KG1 (cell line): ENCODE data around the gene TICAM2.
"Not testable (repeated sequence)": the region's sequence is repeated elsewhere in the genome, so short reads cannot be mapped to it uniquely, and the experiment has no call there.

Experiments
- DNase-seq: peaks from one replicate; lab custom pipeline; 2025; lab: John Stamatoyannopoulos, UW

Gene TICAM2, protein sequence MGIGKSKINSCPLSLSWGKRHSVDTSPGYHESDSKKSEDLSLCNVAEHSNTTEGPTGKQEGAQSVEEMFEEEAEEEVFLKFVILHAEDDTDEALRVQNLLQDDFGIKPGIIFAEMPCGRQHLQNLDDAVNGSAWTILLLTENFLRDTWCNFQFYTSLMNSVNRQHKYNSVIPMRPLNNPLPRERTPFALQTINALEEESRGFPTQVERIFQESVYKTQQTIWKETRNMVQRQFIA

DNA sequence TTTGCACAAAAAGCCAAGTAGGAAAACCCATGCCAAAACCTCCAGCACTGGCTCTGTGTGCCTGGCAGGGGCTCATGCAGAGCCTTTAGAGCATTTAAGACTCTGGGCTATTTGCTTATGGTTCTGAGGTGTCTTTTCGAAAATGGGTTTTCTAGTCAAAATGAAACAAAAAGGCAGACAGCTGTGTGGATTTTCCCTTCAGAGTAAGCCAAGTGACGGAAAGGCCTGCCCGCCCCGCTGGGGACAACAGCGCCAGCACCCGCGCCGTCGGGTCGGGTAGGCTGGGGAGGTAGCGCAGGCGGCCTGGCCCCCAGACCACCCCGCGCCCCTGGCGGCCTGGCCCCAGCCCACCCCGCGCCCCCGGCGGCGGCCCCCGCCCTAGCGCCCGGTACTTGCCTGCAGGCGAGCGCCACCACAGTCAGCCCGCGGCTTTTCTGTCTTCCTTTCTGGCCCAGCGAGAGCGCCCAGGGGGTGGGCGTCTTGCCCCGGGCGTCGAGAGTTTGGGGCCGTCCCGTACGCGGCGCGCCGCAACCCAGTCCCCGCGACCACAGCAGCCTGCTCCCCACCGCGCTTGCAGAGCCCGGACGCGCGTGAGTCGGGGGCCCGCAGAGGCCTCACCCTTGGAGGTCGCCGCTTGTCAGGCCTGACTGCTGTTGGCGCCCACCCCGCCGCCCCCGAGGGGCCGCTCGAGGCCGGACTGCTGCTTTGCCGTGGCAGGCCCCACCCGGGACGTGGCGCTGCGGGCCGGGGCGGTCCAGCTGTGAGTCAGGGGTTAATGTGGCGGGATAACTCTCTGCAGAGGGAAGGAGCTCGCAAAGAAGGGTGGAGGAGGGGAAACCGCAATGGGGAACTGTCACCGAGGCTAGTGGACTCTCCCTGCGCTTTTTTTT lies at the start of gene TICAM2:
TICAM2 (minus strand) TSS at position 779 of the 890 bp plus-strand sequence. CDS start 21,223 bp downstream, outside the sequence.
- DNase-seq, result no peak

DNA sequence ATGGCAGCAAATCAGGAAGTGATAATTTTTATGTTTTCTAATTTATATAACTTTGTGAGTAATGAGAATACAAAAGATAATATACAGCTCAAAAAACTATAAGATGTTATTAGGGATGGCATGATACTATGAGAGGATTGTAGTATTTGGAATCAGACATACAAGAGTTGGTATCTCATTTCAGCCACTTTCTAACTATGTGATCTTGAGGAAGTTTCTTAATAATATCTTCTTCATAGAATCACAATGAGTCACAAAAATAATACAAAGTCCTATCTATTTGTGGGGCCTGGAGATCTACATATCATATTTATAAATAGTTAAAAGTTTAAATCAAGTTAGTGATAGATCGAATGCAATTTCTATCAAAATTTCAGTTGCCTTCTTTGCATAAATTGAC lies 47.3 kb upstream of the TICAM2 start:
- DNase-seq, result no peak

DNA sequence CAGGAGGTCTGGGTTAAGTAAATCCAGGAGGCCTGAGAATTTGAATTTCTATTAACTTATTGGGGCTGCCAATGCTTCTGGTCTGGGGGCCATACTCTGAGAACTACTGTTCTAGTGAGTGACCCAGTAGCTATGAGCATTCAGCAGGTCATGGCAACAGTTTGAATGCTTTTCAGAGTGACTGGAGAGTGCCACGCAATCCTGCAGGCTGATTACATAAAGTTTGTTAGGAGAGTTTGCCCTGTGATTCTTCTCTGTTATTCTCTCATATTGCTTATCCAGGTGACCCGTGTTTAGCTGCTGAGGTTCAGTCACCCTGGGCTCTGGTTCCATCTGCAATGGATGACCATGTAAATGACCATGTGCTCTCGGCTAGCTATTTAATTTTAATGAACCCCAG lies 45.8 kb upstream of the TICAM2 start:
- no peak for DNase-seq

DNA sequence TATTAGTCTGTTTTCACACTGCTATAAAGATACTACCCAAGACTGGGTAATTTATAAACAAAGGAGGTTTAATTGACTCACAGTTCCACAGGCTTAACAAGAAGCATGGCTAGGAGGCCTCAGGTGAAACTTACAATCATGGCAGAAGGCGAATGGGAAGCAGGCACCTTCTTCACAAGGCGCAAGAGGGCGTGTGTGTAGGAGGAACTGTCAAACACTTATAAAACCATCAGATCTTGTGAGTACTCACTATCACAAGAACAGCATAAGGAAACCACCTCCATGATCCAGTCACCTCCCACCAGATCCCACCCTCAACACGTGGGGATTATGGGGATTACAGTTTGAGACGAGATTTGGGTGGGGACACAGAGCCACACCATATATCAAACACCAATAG lies 43.1 kb upstream of the TICAM2 start:
- not testable (repeated sequence) for DNase-seq

DNA sequence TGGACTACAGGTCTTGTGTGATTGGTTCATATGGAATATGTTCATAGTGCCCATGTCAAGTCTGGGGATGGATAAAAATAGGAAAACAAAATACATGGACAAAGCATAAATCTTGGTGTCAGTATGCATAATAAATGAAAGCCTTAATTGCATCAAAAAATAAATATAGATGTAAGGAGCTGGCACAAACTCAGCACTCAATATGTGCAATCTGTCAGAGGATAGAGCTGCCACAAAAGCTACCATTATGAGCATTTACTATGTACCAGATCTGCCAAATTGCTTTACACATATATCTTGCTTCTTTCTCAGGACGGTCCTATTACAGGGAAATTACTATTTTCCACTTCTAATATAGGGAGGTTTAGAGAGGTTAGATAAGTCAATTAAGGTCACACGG lies 41.8 kb upstream of the TICAM2 start:
- no peak for DNase-seq

DNA sequence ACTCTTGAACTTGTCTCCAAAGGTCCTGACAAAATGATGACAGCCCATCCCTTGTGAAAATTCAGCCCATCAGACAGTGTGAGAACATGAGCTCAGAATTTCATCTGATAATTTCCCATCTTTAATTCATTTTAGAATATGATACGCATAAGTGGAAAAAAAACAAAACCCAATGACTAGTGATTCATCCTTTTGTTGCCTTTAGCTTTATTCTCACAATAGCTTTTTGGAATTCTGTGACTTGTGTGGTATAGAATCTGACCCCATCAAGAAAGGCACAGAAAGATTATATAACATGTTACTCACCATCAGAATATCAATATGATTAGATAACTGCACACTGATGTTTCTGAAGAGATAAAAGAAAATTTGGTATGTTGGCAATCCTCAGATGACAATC lies 39.7 kb upstream of the TICAM2 start:
- no peak for DNase-seq

DNA sequence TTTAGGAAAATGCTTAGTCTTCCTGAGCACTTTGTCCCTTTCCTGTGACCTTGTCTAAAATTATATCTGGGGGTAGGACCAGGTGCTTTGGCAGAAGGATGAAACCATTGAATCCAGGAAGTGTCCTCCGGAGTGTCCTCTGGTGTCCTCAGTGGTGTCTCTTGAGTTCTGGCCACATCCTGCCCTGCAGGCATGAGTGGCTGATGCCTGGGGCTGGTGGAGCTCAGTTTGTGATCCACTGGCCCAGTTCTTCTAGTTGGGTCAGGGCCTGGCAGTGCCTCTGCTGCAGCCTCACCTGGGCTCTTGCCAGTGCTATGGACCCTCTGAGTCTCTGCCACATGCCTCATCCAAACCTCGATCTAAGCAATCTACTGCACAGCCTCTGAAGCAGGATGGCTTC lies 38.0 kb upstream of the TICAM2 start:
- no peak for DNase-seq

DNA sequence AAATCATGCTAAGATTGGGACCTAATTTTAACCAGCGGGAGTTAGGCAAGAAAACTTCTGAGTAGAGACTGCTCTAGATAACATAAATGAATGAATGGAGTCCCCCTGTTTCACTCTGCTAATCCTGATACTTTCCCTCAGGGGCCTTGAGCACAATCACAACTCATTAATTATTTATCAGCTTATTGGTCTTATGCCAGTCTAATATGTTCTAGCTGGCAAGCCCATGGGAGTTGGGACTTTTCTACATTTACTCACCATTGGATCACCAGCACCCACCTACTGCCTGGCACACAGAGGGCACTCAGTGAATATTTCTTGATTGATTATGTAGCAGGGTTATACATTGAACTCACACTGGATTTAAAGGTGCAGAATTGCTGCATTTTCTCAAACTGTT lies 37.1 kb upstream of the TICAM2 start:
- DNase-seq, result no peak

DNA sequence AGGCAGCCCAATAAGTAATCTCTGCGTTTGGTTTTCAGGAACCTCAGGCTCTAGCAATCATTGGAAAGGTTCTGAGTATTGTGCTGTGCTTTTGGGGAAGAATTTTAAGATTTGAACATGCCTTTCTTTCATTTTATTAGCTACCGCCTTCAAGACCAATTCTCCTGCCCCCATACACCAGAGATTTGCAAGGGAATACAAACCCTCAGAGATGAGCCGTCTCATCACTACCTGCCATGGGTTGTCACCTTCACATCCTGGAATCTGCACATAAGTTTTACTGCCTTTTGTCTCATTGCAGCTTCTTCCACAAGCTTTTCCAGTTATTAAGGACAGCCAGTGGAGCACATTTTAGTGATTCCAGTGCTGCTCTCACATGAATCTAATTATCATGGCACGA lies 35.2 kb upstream of the TICAM2 start:
- no peak for DNase-seq

DNA sequence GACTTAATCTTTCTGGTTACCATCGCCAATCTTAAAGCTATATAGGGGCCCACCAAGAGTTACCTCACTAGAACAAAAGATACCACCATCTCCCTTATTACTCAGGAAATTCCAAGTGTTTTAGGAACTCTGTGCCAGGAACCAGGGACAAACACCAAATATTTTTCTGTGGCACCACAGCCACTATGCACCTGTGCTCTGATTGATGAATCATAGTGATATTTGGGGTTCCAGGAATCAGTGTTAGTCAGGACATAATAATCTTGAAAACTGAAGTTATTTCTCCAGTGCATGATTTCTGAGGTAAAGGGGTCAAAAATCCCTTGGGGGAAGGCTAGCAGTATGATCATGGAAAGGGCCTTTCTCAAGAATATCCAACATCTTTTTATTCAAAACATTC lies 33.7 kb upstream of the TICAM2 start:
- no peak for DNase-seq

DNA sequence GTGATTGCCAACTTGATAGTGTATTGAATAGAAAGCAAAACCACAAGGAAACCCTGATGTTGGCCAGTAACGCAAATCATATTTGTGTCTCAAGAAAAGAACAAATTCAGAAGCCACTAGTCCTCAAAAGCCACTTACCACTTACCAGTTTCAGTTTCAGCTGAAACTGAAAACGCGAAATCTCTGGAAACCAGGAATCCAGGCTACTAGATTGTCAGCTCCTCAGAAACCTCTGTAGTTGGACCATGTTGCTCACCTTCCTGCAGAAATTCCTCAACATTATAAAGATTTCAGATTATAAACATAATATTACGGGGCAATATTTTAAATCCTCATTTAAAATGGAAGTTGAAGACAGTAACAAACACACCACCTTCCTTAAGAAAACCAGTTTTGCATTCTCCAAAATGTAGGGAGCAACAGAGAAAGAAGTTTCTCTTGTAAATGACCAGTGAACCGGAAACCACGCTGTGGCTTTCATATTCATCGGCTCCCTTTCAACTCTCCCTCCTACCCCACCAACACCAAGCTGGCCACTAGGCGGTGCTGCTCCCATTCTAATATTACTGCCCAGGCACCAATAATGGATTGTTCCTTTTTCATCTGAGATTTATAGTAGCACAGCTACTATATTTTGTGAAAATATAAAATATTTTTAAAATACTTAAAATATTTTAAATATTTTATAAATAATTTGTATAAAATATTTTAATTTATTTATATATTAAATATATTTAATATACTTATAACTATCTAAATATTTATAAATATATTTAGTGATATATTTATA lies 32.3 kb upstream of the TICAM2 start:
- DNase-seq, result peak; percentile 42

DNA sequence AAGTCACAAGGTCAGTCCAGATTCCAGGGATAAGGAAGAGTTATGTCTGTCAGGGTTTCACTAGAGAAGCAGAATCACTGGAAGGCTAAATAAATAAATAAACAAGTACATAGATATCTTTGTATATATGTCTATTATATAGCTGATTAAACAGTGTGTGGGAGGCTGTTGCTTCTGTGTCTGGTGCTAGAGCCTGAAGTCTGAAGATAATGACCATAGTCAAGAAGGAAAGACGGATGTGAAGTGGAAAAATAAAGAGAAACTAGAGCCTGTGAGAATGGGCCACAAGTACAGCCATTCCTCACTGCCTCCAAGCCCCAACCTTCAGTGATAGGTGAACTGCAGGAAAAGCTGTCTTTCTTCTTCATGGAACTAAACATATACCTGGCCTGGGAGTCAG lies 27.6 kb upstream of the TICAM2 start:
- DNase-seq, result no peak

DNA sequence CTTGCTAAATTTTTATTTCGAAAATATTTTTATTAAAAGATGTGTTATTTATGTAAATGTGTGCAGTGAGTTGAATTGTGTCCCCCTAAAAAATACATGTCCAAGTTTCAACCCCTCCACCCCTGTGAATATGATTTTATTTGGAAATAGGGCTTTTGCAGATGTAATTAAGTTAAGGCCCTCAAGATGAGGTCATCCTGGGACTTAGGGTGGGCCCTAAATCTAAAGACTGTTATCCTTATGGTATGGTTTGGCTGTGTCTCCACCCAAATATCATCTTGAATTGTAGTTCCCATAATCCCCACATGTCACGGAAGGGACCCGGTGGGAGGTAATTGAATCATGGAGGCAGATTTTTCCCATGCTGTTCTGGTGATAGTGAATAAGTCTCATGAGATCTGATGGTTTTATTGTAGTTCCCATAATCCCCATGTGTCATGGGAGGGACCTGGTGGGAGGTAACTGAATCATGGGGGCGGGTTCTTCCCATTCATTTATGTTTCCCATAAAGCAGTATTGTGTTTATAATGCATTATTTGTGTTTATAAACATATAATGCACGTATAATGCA lies 25.1 kb upstream of the TICAM2 start:
- DNase-seq, result no peak

DNA sequence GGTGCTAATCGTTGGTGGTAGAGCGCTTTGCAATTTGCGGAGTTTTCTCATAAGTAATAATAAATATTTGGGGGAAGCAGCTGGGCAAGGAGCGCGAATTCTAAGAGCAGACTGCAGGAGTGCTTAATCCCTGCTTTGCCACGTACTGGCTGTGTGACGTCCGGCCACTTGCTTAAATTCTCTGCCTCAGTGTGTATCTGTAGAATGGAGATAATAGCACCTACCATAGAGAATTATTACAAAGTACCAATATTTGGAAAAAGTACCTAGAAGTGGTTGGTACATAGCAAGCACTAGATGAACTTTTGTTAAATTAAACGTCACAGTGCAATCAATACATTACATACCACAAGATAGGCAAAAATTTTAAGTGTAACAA lies 24.2 kb upstream of the TICAM2 start:
- no peak for DNase-seq

DNA sequence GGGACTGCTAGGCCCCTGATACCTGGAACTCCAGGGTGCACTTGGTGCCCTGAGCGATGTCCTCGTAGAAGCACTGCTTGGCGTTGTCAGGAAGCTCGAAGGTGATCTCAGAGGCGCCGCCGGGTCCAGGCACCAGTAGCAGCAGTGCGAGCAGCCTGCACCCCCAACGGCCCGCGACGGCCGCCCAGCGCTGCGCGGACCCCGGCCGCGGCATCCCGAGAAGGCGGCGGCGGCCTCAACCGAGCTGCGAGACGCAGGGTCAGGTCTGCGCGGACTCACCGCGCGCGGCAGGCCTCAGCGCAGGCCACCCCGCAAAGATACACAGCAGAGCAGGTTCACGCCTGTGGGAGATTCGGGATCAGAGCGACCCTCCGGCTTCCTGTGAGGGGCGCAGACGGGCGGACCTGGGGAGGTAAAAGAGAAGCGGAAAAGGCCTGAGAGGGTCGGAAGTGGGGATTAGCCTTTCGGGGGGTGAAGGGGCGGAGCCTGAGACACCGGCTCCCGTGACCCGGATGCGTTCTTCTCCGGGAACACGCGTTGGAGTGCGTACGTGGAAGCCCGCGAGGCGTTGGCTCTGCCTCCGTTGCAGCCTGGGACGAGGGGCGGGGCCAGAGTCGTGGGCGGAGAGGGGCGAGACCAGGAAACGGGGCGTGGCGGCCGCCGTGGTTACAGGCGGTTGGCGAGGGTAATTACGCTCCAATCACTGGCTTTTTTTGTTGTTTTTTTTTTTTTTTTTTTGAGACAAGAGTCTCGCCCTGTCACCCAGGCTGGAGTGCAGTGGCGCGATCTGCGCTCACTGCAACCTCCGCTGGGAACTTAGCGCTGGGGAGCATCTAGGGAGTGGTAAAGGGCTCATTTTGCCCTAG lies 23.5 kb upstream of the TICAM2 start, which contains the start of gene TMED7:
TMED7 (minus strand) TSS at position 458 of the 866 bp plus-strand sequence; CDS start at position 214, 244 bp downstream.
- peak; percentile 67 for DNase-seq

DNA sequence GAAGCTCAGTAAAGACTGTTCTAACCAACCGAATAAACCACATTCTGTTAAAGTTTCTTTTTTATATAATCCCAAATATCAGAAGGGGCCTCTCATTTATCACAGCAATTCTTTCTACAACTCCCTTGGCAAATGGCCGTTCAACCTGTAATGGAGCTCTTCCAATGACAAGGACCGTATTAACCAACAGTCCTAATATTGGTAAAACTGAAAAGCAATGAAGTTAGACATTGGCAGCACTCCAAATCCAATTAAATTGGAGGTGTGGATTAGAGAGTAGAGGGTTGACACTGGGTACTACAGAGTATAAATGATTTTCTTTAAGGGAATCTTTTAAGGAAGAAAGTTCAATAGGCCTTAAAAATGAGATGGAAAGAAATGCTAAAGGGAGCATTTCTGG lies 22.7 kb upstream of the TICAM2 start:
- no peak for DNase-seq

DNA sequence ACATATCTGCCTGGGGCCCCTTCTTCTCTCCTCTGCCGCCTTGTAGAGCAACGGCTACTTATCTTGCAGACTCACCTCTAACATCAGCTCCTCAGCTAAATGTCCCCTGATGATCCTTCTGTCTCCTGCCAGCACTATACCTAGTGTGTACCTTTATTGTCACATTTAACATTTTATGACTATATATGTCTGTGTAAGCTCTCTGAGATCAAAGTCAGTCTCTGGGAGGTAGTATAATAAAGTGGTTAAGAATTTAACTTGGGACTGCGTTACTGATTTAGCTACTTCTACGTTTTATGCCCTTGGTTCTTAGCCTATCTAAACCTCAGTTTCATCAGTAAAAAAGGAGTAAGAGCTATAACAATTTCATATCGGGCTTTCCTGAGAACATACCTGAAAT lies 21.4 kb upstream of the TICAM2 start:
- no peak for DNase-seq

DNA sequence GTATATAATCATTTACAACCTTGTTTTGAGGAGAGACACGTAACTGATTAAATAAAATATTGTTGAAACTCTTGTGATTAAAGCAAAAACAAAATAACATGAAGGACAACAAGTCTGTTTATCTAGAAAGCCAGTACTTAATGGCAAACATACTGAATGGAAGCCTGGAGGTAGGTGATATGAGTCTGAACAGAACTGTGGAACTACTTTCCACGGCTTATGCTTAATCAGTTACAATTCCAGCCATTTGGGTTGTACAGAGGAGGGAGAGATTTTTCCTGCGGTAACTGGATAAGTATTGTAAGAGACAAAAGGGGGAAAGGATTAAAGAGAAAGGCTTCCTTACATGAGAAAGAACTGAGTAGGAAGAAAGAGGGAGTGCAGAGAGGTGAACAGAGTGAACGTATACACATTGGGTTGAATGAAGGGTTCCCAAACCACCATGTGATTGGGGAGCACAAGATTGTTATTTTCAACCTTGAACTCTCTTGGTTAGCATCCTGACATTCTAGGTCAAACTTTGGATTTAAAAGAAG lies 19.2 kb upstream of the TICAM2 start:
- no peak for DNase-seq

DNA sequence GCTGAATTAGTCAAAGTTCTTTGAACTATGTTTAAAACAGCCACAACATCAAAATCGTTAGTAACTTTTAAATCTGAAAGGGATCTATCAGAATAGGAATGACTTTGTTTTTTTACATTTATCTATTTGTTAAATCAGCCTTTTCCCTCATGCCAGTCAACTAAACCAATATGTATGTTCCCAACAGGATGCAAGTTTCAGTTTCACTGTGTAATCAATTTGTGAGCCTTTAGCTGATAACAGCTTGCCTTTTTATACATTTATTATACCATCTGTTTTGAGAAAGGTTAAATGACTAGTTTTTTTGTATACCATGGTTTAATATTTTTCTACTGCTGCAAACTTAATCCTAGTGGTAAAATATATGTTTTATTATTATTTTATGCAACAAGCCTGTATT lies 14.6 kb upstream of the TICAM2 start:
- DNase-seq, result no peak

DNA sequence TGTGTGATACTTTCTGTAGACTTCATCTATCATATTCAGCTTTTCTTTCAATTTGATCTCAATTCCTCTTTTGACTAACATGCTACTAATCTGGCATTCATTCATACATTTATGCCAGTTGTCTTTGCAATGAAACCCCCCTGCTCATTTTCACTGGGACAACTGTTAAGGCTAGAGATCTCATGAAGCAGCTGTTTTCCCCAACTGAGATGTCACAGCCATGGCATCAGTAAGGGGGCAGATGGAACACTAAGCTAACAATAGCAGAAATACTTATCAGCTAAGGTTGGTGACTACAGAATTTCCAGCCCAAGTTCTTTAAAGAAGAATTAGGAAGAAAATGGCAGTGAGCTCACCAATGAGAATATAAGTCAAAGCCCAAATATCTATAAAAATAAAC lies 14.2 kb upstream of the TICAM2 start:
- DNase-seq, result no peak

DNA sequence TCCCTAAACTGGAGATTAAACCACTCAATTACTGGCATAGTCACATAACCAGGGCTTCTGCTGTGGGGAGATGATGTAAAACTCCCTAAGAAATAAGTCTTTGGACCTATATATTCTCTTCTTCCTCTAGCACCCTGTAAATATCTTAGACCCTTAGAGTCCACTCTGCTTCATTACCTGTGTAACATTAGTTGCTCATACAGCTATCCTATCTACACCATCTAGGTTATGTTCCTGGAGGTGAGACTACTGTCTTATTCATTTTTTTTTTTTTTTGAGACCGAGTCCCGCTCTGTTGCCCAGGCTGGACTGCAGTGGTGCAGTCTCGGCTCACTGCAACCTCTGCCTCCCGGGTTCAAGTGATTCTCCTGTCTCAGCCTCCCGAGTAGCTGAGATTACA lies 9.6 kb upstream of the TICAM2 start:
- DNase-seq, result no peak
